HG03378 (cell line): ENCODE measurements around the gene MYBPC2.

ENCODE experiments used
- ATAC-seq: cut with Tn5 transposase; IDR thresholded peaks from one replicate; pipeline ENCODE4 v1.9.1; 2021; ENCODE audit warnings: mild to moderate bottlenecking, moderate library complexity; ENCODE audit not compliant: unreplicated experiment

The MYBPC2 gene

DNA sequence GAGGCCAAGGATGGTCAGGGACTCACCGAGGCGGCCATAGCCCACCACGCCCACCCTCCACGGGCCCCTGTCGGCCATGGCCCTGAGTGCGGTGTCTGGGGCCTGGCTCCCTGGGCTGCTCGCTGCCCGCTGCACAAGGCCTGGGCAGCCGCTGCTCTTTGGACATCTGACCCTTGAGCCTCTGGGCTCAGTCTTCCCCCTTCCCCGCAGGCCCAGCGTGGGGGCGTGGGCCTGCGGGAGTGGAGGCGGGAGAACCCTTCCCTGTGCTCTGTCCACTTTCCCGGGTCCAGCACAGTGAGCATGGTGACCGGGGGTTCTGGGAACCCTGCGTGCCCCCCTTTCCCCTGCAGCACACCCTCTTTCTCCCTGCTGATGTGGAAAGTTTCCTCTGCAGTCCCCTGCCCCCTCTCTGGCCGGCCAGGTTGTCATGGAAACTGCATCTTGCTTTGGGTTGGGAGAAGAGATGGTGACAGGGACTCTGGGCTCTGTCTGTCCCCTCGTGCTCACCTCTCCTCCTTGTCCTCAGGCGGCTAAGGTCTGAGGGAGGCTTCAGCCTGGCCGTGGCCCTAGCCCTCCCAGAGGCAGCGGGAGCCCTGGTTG is 81.2 kb downstream of the MYBPC2 start, which contains the start of gene ASPDH:
Gene ASPDH (minus strand): TSS at position 168 of the 600 bp plus-strand sequence. CDS start 90 bp downstream, at position 78.
- ATAC-seq = no peak

DNA sequence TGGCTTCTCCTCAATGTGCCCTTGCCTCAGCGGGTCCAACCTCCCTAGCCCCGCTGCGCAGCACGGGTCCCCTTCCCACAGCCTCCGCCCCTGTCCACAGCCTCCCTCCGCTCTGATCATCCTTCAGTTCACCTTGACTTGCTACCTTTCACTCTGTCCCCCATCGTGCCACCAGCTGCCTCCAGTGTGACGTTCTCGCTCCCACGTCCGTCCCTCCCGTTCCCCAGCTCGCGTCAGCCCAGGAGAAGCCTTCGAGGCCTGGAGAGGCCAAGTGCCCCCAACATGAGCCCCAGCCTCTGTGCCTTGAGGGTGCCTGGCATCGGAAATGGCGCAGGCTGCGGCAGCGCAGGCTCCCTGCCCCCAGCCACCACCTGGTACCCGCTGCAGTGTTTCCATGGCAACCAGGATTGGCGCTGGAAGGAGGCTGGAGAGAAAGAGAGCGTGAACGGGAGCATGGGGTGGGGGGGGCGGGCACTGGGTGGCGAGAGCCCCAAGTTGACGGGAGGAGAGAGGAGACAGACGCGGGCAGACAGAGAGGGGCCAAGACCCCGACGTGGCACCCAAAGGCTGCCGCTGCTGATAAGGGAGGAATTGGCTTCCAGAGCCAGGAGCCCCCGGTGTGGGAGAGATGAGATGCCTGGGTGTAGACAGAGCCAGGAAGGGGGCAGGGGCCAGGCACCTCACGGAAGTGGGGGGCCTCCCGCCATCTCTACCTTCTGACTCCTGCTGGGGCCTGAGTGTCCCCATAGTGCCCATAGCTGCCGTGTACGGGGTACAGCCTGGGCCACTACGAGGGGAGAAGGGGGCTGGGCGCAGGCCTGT is 81.9 kb downstream of the MYBPC2 start:
- ATAC-seq = no peak

DNA sequence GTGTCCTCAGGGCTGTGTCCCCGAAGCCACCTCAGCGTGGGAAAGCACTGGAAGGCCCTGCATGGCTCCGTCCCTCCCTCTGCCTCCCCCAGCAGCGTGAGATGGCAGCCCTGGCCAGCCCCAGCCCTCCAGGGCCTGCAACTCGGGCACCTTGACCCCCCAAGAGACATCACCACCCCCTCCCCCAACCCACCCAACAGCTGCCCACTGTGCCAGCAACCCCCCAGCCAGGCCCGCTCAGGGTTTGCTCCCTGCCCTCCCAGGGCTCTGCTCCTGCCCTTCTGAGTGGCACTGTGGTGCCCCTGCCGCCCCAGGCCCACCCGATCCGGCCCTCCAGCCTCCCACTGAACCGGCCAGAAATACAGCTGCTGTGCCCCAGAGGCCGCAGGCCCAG is 82.5 kb downstream of the MYBPC2 start:
- no peak for ATAC-seq
